Prostate gland (tissue), 2 donors: ENCODE results near the gene ADISSP. TPM values are rescaled to one million over a fixed set of nuclear protein-coding genes. Genes with fewer than 3 reads are reported as not detected.

Experiments used
- DNase-seq: peaks from one replicate; pipeline ENCODE4 v3.0.0-alpha.2; 2019; ENCODE audit warnings: low spot score
- H3K27ac ChIP-seq, 2 donors: fragments of 200-600 bp; sonication (generic); 2 replicates each; pipeline ENCODE4 v1.5.1; 2017 to 2019
- H3K27me3 ChIP-seq: fragments of 200-600 bp; sonication (generic); replicated peaks from 2 replicates; pipeline ENCODE4 v1.5.1; 2019; ENCODE audit not compliant: insufficient read depth
- H3K36me3 ChIP-seq, 2 donors: fragments of 200-600 bp; sonication (generic); 1 replicate in 1 of 2; 2 replicates in 1 of 2; pipeline versions ENCODE4 v1.5.1 to v1.8.1; 2017 to 2019
- H3K4me1 ChIP-seq: fragments of 200-600 bp; sonication (generic); replicated peaks from 2 replicates; pipeline ENCODE4 v1.5.1; 2019
- H3K4me3 ChIP-seq, 2 donors: fragments of 200-600 bp; sonication (generic); 2 replicates each; pipeline ENCODE4 v1.5.1; 2017 to 2019
- H3K9me3 ChIP-seq: fragments of 200-600 bp; sonication (generic); 2 replicates; pipeline ENCODE4 v1.5.1; 2017
- POLR2A ChIP-seq: fragments of 450-650 bp; IDR thresholded peaks from one replicate; pipeline ENCODE4 v1.6.1; 2016; ENCODE audit warnings: antibody characterized with exemption, mild to moderate bottlenecking
- POLR2AphosphoS5 ChIP-seq: sonication (generic); formaldehyde crosslinking; IDR thresholded peaks from one replicate; pipeline ENCODE4 v1.6.1; 2017; ENCODE audit warnings: antibody characterized with exemption
- WGBS: methylation state at CpG from one replicate; pipeline ENCODE4 v1.1.5; 2018; 5-methylcytosine and 5-hydroxymethylcytosine counted together
- intact Hi-C: fragments of 100-400 bp; cut with DNase I; formaldehyde crosslinking; loops from one replicate; pipeline ENCODE4 v1.14.2; 2022
- total RNA-seq, 2 donors: library from RNA; depleted of rRNA; stranded (reverse); fragments of >200 nt; gene quantifications; one replicate each; pipeline ENCODE4 v1.1.0, GENCODE V29; 2016
- TF ChIP-seq, protein P1 (sequence below), 4 experiments: fragments of 200-600 bp in 2 of 4; fragments of 450-650 bp in 2 of 4; sonication (generic) in 2 of 4; IDR thresholded peaks; 1 replicate in 3 of 4; 2 replicates in 1 of 4; pipeline ENCODE4 v1.5.1; 2016 to 2019; ENCODE audit warnings: antibody characterized with exemption in 4 of 4, mild to moderate bottlenecking in 2 of 4, moderate library complexity in 2 of 4

The ADISSP gene
- total RNA-seq, 2 donors from 2014 or later: 11.8 to 14.6 TPM

GRCh38 chr20:3765171-3765882, 2.2 kb downstream of the ADISSP start:
- WGBS: 70% methylated on average over 3 of the region's 3 CpGs
- Histone ChIP-seq H3K27ac (no peak overlapping the region), H3K27me3 (no peaks in the 10 kb centered on the region), H3K4me3 (no peak overlapping the region), H3K36me3 (no peaks in the 10 kb centered on the region), H3K4me1 (no peaks in the 10 kb centered on the region), H3K9me3 (no peaks in the 10 kb centered on the region)
- intact Hi-C loops: loop anchor here (5.0 kb wide), 1 partner anchor 88 kb away; no protein-coding TSS in a partner anchor
- DNase-seq: no peak
- TF ChIP-seq, protein P1, sequence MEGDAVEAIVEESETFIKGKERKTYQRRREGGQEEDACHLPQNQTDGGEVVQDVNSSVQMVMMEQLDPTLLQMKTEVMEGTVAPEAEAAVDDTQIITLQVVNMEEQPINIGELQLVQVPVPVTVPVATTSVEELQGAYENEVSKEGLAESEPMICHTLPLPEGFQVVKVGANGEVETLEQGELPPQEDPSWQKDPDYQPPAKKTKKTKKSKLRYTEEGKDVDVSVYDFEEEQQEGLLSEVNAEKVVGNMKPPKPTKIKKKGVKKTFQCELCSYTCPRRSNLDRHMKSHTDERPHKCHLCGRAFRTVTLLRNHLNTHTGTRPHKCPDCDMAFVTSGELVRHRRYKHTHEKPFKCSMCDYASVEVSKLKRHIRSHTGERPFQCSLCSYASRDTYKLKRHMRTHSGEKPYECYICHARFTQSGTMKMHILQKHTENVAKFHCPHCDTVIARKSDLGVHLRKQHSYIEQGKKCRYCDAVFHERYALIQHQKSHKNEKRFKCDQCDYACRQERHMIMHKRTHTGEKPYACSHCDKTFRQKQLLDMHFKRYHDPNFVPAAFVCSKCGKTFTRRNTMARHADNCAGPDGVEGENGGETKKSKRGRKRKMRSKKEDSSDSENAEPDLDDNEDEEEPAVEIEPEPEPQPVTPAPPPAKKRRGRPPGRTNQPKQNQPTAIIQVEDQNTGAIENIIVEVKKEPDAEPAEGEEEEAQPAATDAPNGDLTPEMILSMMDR (IDR thresholded peaks at IDR 0.05): no peak
- TF ChIP-seq POLR2A (no peak), POLR2AphosphoS5 (no peak)

DNA sequence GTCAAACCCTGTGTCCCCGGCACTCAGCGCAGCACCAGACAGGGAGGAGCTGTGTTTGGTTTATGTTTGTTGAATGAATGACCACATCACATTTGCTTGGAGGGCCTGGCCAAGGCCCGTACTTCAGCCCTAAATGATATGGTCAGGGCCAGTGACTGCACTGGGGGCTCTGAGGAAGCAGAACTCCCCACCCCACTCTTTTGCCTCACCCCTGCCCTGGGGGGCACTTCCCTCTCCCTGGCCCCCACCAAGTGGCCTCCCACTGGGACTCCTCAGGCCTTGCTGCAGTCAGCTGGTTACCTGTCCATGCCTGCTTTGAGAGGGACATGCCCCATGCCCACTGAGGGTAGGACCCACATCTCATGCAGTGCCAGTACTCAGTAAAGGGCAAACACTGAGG, 2.9 kb downstream of the ADISSP start:
- Histone ChIP-seq H3K4me1 (no peaks in the 10 kb centered on the region), H3K9me3 (no peaks in the 10 kb centered on the region), H3K27me3 (no peaks in the 10 kb centered on the region), H3K4me3 (no peak overlapping the region), H3K27ac (no peak overlapping the region), H3K36me3 (no peaks in the 10 kb centered on the region)
- DNase-seq: no peak
- 98% methylated on average over 3 of the region's 3 CpGs for WGBS
- TF ChIP-seq, protein P1 (IDR thresholded peaks at IDR 0.05): no peak
- TF ChIP-seq POLR2A (no peak), POLR2AphosphoS5 (no peak)
- intact Hi-C loops: loop anchor here (5.0 kb wide), 1 partner anchor 87 kb away; no protein-coding TSS in a partner anchor

- Histone ChIP-seq H3K4me3 (no peak overlapping the region), H3K27ac (no peak overlapping the region), H3K27me3 (no peaks in the 10 kb centered on the region), H3K36me3 (no peaks in the 10 kb centered on the region), H3K9me3 (no peaks in the 10 kb centered on the region), H3K4me1 (no peaks in the 10 kb centered on the region)
- WGBS: 89% methylated on average over 8 of the region's 8 CpGs
- intact Hi-C loops: no loop called here
- DNase-seq: no peak
- TF ChIP-seq, protein P1 (IDR thresholded peaks at IDR 0.05): no peak
These were observed 3.6 kb downstream of the ADISSP start for GRCh38 chr20:3763671-3764601.

DNA sequence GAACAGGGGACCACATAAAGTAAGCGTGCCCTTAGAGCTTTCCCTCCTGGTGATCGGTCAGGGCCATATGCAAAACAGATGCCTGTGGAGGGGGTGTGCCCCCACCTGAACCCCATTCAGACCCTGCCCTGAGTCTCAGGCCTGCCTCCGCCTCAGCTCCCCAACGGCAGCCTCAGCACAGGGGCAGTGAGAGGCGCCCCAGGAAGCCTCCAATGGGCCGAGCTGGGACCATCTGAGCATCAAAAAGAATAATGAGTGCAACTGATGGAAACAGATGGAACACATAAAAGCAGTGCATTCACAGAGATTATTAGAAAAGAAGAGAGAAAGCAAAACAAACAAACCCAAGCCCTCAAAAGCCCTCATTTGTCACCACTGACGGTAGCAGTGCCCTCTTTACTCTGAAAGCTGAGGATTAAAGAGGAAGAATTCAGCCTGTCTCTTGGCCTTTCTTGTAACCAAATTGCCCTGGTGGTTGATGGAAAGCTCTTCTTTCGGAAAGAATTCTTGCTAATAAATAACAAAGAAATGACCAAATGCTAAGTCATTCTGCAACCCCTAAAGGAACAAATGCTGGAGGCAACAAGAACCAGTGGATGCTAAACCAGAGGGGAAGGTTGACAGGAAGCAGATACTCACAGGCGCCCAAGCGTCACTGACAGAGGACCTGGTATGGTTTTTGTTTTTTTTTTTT, 6.8 kb downstream of the ADISSP start:
- no peak overlapping the region for H3K4me3 ChIP-seq
- intact Hi-C loops: no loop called here
- DNase-seq: no peak
- H3K27me3 ChIP-seq: no peaks in the 10 kb centered on the region
- no peaks in the 10 kb centered on the region for H3K36me3 ChIP-seq
- TF ChIP-seq POLR2AphosphoS5 (no peak), POLR2A (no peak)
- TF ChIP-seq, protein P1 (IDR thresholded peaks at IDR 0.05): no peak
- WGBS: 61% methylated on average over 10 of the region's 10 CpGs
- H3K4me1 ChIP-seq: no peaks in the 10 kb centered on the region
- H3K27ac ChIP-seq: no peak overlapping the region
- H3K9me3 ChIP-seq: no peaks in the 10 kb centered on the region
